K562 (cell line): ENCODE results near the gene CECR2. TPM values are rescaled to one million over a fixed set of nuclear protein-coding genes. Genes with fewer than 3 reads are reported as not detected.

Source experiments
- ATAC-seq: fragments of 200-7000 bp; cut with Tn5 transposase; 3 replicates; pipeline ENCODE4 v1.9.1; 2020; ENCODE audit warnings: moderate library complexity
- BruUV-seq: library from RNA; stranded (reverse); fragments of 400-500 nt; replicated peaks from 2 replicates; lab custom pipeline; 2021; lab: Mats Ljungman, UMichigan
- CTCF ChIA-PET: fragments of 300-600 bp; formaldehyde crosslinking; extraction: SDS; loops from one replicate; lab custom pipeline; 2021; ENCODE audit warnings: low intra/inter-chr PET ratio; lab: Yijun Ruan, JAX
- POLR2A ChIA-PET: fragments of 300-600, 350-650 bp; sonication (Branson Sonifier 250); formaldehyde crosslinking; extraction: SDS; loops from one replicate; lab custom pipeline; 2021; ENCODE audit warnings: antibody characterized with exemption, inconsistent platforms; lab: Yijun Ruan, JAX
- DNase-seq, 4 experiments: peaks; one replicate each; pipeline versions ENCODE4 v3.0.0 to v3.0.0-alpha.2; 2011 to 2018; ENCODE audit warnings: low spot score in 3 of 4, mixed read lengths in 3 of 4; ENCODE audit errors: extremely low read depth in 1 of 4
- FAIRE-seq: peaks from 2 replicates; lab custom pipeline; 2011; peaks lifted over from hg19 to GRCh38; lab: Jason Lieb, UNC
- H2AFZ ChIP-seq: 2 replicates; pipeline ENCODE4 v1.6.0; 2011; ENCODE audit warnings: low read depth, low read length, control low read depth, inconsistent platforms
- H3K27ac ChIP-seq: fragments of 200-600 bp; 3 replicates; pipeline ENCODE4 v1.8.0; 2011; ENCODE audit warnings: low read depth, mild to moderate bottlenecking, control low read depth, inconsistent platforms, low read length, moderate library complexity, mixed read lengths; ENCODE audit errors: extremely low read depth
- H3K27me3 ChIP-seq, 2 experiments: fragments of 300-600 bp in 1 of 2; 2 replicates in 1 of 2; 3 replicates in 1 of 2; pipeline versions ENCODE4 v1.6.0 to v1.8.0; 2011; ENCODE audit warnings: inconsistent platforms in 2 of 2, low read length in 2 of 2, mild to moderate bottlenecking in 1 of 2, mixed read lengths in 1 of 2, moderate library complexity in 1 of 2; ENCODE audit not compliant: control insufficient read depth in 2 of 2, insufficient read depth in 2 of 2
- H3K36me3 ChIP-seq: fragments of 300-600 bp; 3 replicates; pipeline ENCODE4 v1.8.0; 2011; ENCODE audit warnings: mild to moderate bottlenecking, low read length, inconsistent platforms; ENCODE audit not compliant: control insufficient read depth, insufficient read depth
- H3K4me1 ChIP-seq, 2 experiments: fragments of 200-600 bp in 1 of 2; replicated peaks in 1 of 2; 2 replicates in 1 of 2; 3 replicates in 1 of 2; pipeline versions ENCODE4 v1.5.1 to v1.8.0; 2011; ENCODE audit warnings: inconsistent platforms in 2 of 2, low read length in 2 of 2, mild to moderate bottlenecking in 1 of 2, mixed read lengths in 1 of 2, moderate library complexity in 1 of 2; ENCODE audit not compliant: control insufficient read depth in 2 of 2, insufficient read depth in 2 of 2
- H3K4me2 ChIP-seq: 2 replicates; pipeline ENCODE4 v1.6.1; 2011; ENCODE audit warnings: low read length, control low read depth, inconsistent platforms, mixed read lengths; ENCODE audit not compliant: insufficient read depth
- H3K4me3 ChIP-seq: fragments of 200-600 bp; sonication (generic), shearing (Covaris generic); 2 replicates; pipeline ENCODE4 v1.5.1; 2016; ENCODE audit warnings: control low read depth, inconsistent platforms
- H3K79me2 ChIP-seq: fragments of 200-600 bp; 3 replicates; pipeline ENCODE4 v1.8.0; 2011; ENCODE audit warnings: low read length, inconsistent platforms; ENCODE audit not compliant: control insufficient read depth, insufficient read depth
- H3K9ac ChIP-seq, 2 experiments: 2 replicates each; pipeline versions ENCODE4 v1.6.0 to v1.6.1; 2011; ENCODE audit warnings: low read depth in 2 of 2, low read length in 2 of 2, control low read depth in 1 of 2, inconsistent platforms in 1 of 2, mild to moderate bottlenecking in 1 of 2, mixed read lengths in 1 of 2; ENCODE audit not compliant: insufficient read depth in 1 of 2
- H3K9me1 ChIP-seq: one replicate; pipeline ENCODE4 v1.6.0; 2011; ENCODE audit warnings: inconsistent platforms, mild to moderate bottlenecking, low read length, moderate library complexity; ENCODE audit not compliant: control insufficient read depth, insufficient read depth
- H3K9me3 ChIP-seq: replicated peaks from 2 replicates; pipeline ENCODE4 v1.5.1; 2011; ENCODE audit warnings: low read depth, low read length, inconsistent platforms; ENCODE audit not compliant: control insufficient read depth, insufficient read depth
- H4K20me1 ChIP-seq: replicated peaks from 2 replicates; pipeline ENCODE4 v1.6.1; 2011; ENCODE audit warnings: low read length, inconsistent platforms, mixed read lengths; ENCODE audit not compliant: control insufficient read depth, insufficient read depth
- ESRRA ChIP-seq: fragments of 450-650 bp; IDR thresholded peaks from 2 replicates; pipeline ENCODE4 v1.6.1; 2014; ENCODE audit warnings: low read depth, mild to moderate bottlenecking, moderate library complexity, borderline replicate concordance
- ETV5 ChIP-seq: sonication (generic); formaldehyde crosslinking; IDR thresholded peaks from 2 replicates; pipeline ENCODE4 v1.4.0; 2020; ENCODE audit warnings: low read depth, mild to moderate bottlenecking, missing genetic modification reagents
- MBD2 ChIP-seq: sonication (generic); IDR thresholded peaks from 2 replicates; pipeline ENCODE4 v1.6.1; 2016; ENCODE audit warnings: low read depth, borderline replicate concordance
- MCM3 ChIP-seq: fragments of 450-650 bp; IDR thresholded peaks from 2 replicates; pipeline ENCODE4 v1.6.1; 2016
- NFYB ChIP-seq: IDR thresholded peaks from 2 replicates; pipeline ENCODE4 v1.6.1; 2011; ENCODE audit warnings: mild to moderate bottlenecking, moderate library complexity; ENCODE audit not compliant: insufficient read length; ENCODE audit errors: extremely low read depth
- NR3C1 ChIP-seq: sonication (generic); formaldehyde crosslinking; IDR thresholded peaks from 2 replicates; pipeline ENCODE4 v1.8.1; 2022; ENCODE audit warnings: missing genetic modification reagents
- RBM34 ChIP-seq: fragments of 200-400 bp; formaldehyde crosslinking; IDR thresholded peaks from 2 replicates; pipeline ENCODE4 v1.6.1; 2018; ENCODE audit warnings: low read length, borderline replicate concordance; ENCODE audit not compliant: insufficient read depth
- TRIM24 ChIP-seq, 2 experiments: fragments of 450-650 bp; IDR thresholded peaks; 2 replicates each; pipeline ENCODE4 v1.6.1; 2016
- XRCC4 ChIP-seq: IDR thresholded peaks from one replicate; pipeline ENCODE4 v1.6.1; 2011; ENCODE audit not compliant: insufficient read depth, insufficient read length; ENCODE audit errors: extremely low read depth
- ZFP1 ChIP-seq: fragments of 450-650 bp; formaldehyde crosslinking; IDR thresholded peaks from 2 replicates; pipeline ENCODE4 v1.4.0; 2020; ENCODE audit warnings: mild to moderate bottlenecking, mixed read lengths
- WGBS: fragments of 100-300 bp; shearing (Covaris generic); methylation state at CpG from one replicate; pipeline ENCODE4 v1.1.6; 2016; ENCODE audit warnings: low coverage, mixed read lengths; ENCODE audit not compliant: insufficient coverage; ENCODE audit errors: missing lambda C conversion rate; 5-methylcytosine and 5-hydroxymethylcytosine counted together
- in situ Hi-C: fragments of 300-500 bp; cut with MboI; formaldehyde crosslinking; loops from 4 replicates; pipeline ENCODE4 v1.15.0; 2018; ENCODE audit warnings: inconsistent platforms, mixed read lengths
- intact Hi-C: fragments of 100-400 bp; cut with micrococcal nuclease; formaldehyde crosslinking; loops from 2 replicates; pipeline ENCODE4 v1.14.2; 2022
- polyA plus RNA-seq, 8 experiments: library from polyadenylated mRNA; depleted of rRNA in 4 of 8; stranded (reverse) in 5 of 8; unstranded in 3 of 8; fragments of >200 nt; fragmentation: Nextera tagmentation in 2 of 8; fragmentation: Illumina TruSeq in 1 of 8; extraction: Ambion mirVana in 2 of 8; extraction: Trizol in 1 of 8; gene quantifications; 2 replicates each; pipeline versions ENCODE4 v1.2.1 to v1.2.3, GENCODE V29; 2011 to 2014; ENCODE audit warnings: inconsistent platforms in 1 of 8, missing spikeins in 1 of 8
- total RNA-seq, 7 experiments: library from RNA; depleted of rRNA in 6 of 7; stranded (reverse); fragments of >200 nt in 6 of 7; fragmentation: Illumina TruSeq in 2 of 7; extraction: Trizol in 2 of 7; gene quantifications; 2 replicates each; pipeline versions ENCODE4 v1.2.1 to v1.2.3, GENCODE V29; 2011 to 2021; ENCODE audit warnings: low replicate concordance in 1 of 7
- TF ChIP-seq, protein P1 (sequence below): sonication (generic); formaldehyde crosslinking; IDR thresholded peaks from 2 replicates; pipeline ENCODE4 v1.8.0; 2022; ENCODE audit warnings: missing genetic modification reagents, mild to moderate bottlenecking, borderline replicate concordance

The CECR2 gene
- total and polyA plus RNA-seq, 9 of the 15 experiments (the other 6 are each of a cell fraction or from before 2014, with no cell fraction given): 0.01 to 1.00 (median 0.27) TPM

DNA sequence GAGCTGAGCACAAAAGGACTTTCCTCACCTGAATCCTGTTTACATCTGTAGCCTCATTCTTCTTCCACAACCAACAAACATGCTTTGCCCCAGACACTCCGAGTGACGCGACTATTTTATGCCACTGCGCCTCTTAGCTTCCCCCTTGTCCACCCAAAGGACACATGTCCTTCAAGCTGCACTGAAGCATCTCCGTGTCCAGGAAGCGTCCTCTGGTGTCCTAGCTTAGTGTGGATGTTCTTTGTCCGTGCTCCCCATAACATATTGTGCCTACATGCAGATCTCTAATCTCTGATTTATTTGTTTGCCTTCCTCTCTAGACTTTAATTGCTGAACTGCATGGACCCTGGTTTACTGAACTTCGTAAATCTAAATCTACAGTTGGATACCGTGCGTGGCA lies 20.1 kb upstream of the CECR2 start (continued):
- TF ChIP-seq, protein P1, sequence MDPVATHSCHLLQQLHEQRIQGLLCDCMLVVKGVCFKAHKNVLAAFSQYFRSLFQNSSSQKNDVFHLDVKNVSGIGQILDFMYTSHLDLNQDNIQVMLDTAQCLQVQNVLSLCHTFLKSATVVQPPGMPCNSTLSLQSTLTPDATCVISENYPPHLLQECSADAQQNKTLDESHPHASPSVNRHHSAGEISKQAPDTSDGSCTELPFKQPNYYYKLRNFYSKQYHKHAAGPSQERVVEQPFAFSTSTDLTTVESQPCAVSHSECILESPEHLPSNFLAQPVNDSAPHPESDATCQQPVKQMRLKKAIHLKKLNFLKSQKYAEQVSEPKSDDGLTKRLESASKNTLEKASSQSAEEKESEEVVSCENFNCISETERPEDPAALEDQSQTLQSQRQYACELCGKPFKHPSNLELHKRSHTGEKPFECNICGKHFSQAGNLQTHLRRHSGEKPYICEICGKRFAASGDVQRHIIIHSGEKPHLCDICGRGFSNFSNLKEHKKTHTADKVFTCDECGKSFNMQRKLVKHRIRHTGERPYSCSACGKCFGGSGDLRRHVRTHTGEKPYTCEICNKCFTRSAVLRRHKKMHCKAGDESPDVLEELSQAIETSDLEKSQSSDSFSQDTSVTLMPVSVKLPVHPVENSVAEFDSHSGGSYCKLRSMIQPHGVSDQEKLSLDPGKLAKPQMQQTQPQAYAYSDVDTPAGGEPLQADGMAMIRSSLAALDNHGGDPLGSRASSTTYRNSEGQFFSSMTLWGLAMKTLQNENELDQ (CRISPR knock-in tag): no peak
- TF ChIP-seq TRIM24 (IDR thresholded peaks at IDR 0.05): no peak

DNA sequence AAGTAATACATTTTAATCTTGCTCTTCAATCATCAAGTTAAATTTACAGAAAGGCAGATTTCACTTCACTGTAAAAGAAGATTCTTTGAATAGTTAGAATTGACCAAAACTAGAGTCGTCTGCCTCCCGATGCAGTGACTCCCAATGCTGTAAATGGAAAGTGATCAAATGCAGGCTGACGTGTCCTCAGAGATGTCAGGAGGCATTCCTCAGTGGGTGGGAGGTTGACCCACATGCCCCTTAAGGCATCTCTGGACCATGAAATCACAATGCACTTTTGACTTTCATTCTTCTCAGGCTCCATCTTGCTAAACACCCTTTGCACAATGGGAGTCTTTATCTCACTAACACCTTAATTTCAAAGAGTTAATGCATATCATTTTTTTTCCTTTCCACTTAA lies 19.0 kb upstream of the CECR2 start:
- TF ChIP-seq MCM3: no peak
- no peak for TF ChIP-seq ETV5
- no peak for TF ChIP-seq XRCC4
- TF ChIP-seq NR3C1: no peak
- TF ChIP-seq ZFP1 (CRISPR knock-in tag): no peak
- no peak for TF ChIP-seq RBM34
- TF ChIP-seq ESRRA: no peak
- TF ChIP-seq MBD2: no peak
- TF ChIP-seq NFYB: no peak
- TF ChIP-seq, all 486 proteins: peak for 0
- Histone ChIP-seq H2AFZ (no peak overlapping the region), H3K9me3 (no peaks in the 10 kb centered on the region), H3K4me1 (no peaks in the 10 kb centered on the region; a peak in 1 of 5 replicates), H3K4me2 (no peak overlapping the region), H3K79me2 (no peaks in the 10 kb centered on the region), H3K9ac (no peak overlapping the region), H3K4me3 (no peak overlapping the region), H3K27ac (no peak overlapping the region), H4K20me1 (no peaks in the 10 kb centered on the region), H3K27me3 (peaks cover 17 to 24% of the 10 kb centered on the region in 2 experiments), H3K36me3 (no peaks in the 10 kb centered on the region), H3K9me1 (no peaks in the 10 kb centered on the region)
- DNase-seq (no peak), FAIRE-seq (no peak), ATAC-seq (no peak)
- BruUV-seq: no TSS peak
- in situ Hi-C loops: no loop called here
- ChIA-PET POLR2A (no interaction called here), CTCF (no interaction called here)
- 3% methylated on average over 3 of the region's 3 CpGs for WGBS
- intact Hi-C loops: no loop called here
